Measurements from ENCODE around the gene PSG11.
"Not testable (repeated sequence)": the region's sequence is repeated elsewhere in the genome, so short reads cannot be mapped to it uniquely, and the experiment has no call there.

PSG11 gene

GRCh38 chr19:42985588-42985987, 40.7 kb downstream of the PSG11 start:
- no peak for DNase-seq

GRCh38 chr19:42982111-42982510, 44.2 kb downstream of the PSG11 start:
- DNase-seq = not testable (repeated sequence)

- not testable (repeated sequence) for DNase-seq
Measured at GRCh38 chr19:42971451-42971850, 54.8 kb downstream of the PSG11 start.

- no peak for DNase-seq
Measured at GRCh38 chr19:42965176-42965575, 61.1 kb downstream of the PSG11 start.

- DNase-seq = no peak
Measured at GRCh38 chr19:42961119-42961518, 65.2 kb downstream of the PSG11 start.
